ENCODE data around the gene EFNA5. TPM values are rescaled to one million over a fixed set of nuclear protein-coding genes. Genes with fewer than 3 reads are reported as not detected.

EFNA5 gene
- polyA plus RNA-seq, 1 donor from 2014 or later: 4.2 TPM

DNA sequence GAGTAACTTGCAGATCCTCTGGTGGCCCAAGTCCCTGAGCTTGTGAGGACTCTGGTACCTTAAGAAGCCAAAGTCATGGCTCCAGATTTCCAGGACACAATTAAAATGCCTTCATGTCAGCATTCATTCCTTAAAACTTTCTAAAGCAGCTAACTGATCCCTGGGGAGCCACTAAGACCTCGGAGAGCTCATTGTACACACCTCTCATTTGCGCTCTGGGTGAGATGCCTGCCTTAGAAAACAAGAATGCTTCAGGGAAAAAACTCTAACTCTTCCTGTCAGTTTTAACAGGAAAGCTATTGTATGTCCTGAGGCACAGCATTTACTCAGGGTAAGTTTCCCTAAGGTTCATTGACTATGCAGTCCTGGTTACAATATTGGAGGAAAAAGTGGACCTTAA lies 285.0 kb downstream of the EFNA5 start:
- no peak overlapping the region for H3K27ac ChIP-seq (ENCODE audit: low read length)
- no peaks in the 10 kb centered on the region for H4K20me1 ChIP-seq (ENCODE audit: insufficient read depth)
- H3K9me3 ChIP-seq (ENCODE audit: low read length): no peaks in the 10 kb centered on the region
- no peaks in the 10 kb centered on the region for H3K9me2 ChIP-seq (ENCODE audit: insufficient read depth, low read length)
- H2AFZ ChIP-seq (ENCODE audit: low read depth, low read length): no peak overlapping the region
- TF ChIP-seq, protein P1, sequence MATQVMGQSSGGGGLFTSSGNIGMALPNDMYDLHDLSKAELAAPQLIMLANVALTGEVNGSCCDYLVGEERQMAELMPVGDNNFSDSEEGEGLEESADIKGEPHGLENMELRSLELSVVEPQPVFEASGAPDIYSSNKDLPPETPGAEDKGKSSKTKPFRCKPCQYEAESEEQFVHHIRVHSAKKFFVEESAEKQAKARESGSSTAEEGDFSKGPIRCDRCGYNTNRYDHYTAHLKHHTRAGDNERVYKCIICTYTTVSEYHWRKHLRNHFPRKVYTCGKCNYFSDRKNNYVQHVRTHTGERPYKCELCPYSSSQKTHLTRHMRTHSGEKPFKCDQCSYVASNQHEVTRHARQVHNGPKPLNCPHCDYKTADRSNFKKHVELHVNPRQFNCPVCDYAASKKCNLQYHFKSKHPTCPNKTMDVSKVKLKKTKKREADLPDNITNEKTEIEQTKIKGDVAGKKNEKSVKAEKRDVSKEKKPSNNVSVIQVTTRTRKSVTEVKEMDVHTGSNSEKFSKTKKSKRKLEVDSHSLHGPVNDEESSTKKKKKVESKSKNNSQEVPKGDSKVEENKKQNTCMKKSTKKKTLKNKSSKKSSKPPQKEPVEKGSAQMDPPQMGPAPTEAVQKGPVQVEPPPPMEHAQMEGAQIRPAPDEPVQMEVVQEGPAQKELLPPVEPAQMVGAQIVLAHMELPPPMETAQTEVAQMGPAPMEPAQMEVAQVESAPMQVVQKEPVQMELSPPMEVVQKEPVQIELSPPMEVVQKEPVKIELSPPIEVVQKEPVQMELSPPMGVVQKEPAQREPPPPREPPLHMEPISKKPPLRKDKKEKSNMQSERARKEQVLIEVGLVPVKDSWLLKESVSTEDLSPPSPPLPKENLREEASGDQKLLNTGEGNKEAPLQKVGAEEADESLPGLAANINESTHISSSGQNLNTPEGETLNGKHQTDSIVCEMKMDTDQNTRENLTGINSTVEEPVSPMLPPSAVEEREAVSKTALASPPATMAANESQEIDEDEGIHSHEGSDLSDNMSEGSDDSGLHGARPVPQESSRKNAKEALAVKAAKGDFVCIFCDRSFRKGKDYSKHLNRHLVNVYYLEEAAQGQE (IDR thresholded peaks at IDR 0.05; ENCODE audit: borderline replicate concordance): no peak
- TF ChIP-seq EZH2 (IDR thresholded peaks at IDR 0.05; ENCODE audit: borderline replicate concordance, insufficient read depth, low read length, poor library complexity, severe bottlenecking) (no peak), SMC3 (conservative IDR thresholded peaks at IDR 0.05; ENCODE audit: poor library complexity) (no peak), TAF1 (IDR thresholded peaks at IDR 0.05; ENCODE audit: low read depth) (no peak), MXI1 (conservative IDR thresholded peaks at IDR 0.05; ENCODE audit: poor library complexity, severe bottlenecking) (no peak), RAD21 (conservative IDR thresholded peaks at IDR 0.05) (no peak), POLR2AphosphoS5 (IDR thresholded peaks at IDR 0.05) (no peak), CTCF (IDR thresholded peaks at IDR 0.05; ENCODE audit: poor library complexity, severe bottlenecking) (no peak), EP300 (conservative IDR thresholded peaks at IDR 0.05; ENCODE audit: poor library complexity, severe bottlenecking) (no peak)
- no peaks in the 10 kb centered on the region for H3K36me3 ChIP-seq (ENCODE audit: insufficient read depth, low read length)
- no peak overlapping the region for H3K4me3 ChIP-seq (ENCODE audit: low read length)
- H3K79me2 ChIP-seq (replicated peaks; ENCODE audit: insufficient read depth, low read length): peaks cover 6% of the 10 kb centered on the region
- H3K9ac ChIP-seq (ENCODE audit: low read length): no peak overlapping the region
- H3F3A ChIP-seq (ENCODE audit: insufficient read depth, low read length, poor library complexity, severe bottlenecking): no peaks in the 10 kb centered on the region
- no peak overlapping the region for H3K4me2 ChIP-seq (ENCODE audit: low read length)
- H3K27me3 ChIP-seq (ENCODE audit: insufficient read depth, low read depth, low read length): no peaks in the 10 kb centered on the region

DNA sequence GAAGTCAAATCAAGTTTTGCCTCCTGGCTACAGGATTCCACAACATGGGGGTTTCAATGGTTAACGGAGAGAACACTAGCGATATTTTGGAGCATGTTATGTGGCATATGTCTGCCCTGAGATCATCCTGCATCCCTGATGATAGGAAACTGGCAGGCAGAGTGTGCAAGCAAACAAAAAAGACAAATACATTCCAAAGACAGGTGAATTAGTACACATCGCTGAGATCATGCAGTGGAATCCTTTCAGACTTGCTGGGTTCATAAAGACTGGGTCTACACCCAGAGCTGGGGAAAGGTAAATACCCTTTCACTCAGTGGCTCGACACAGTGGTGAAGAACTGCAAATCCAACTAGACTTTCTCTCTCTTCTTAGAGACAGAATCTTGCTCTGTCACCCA lies 286.5 kb downstream of the EFNA5 start:
- Histone ChIP-seq H3K4me3 (ENCODE audit: low read length) (no peak overlapping the region), H3K27me3 (ENCODE audit: insufficient read depth, low read depth, low read length) (no peaks in the 10 kb centered on the region), H3K36me3 (ENCODE audit: insufficient read depth, low read length) (no peaks in the 10 kb centered on the region), H3K9me3 (ENCODE audit: low read length) (no peaks in the 10 kb centered on the region), H3F3A (ENCODE audit: insufficient read depth, low read length, poor library complexity, severe bottlenecking) (no peaks in the 10 kb centered on the region), H4K20me1 (ENCODE audit: insufficient read depth) (no peaks in the 10 kb centered on the region), H2AFZ (ENCODE audit: low read depth, low read length) (no peak overlapping the region), H3K9me2 (ENCODE audit: insufficient read depth, low read length) (no peaks in the 10 kb centered on the region), H3K79me2 (replicated peaks; ENCODE audit: insufficient read depth, low read length) (peaks cover 6% of the 10 kb centered on the region), H3K4me2 (ENCODE audit: low read length) (no peak overlapping the region), H3K9ac (ENCODE audit: low read length) (no peak overlapping the region), H3K27ac (ENCODE audit: low read length) (no peak overlapping the region)
- TF ChIP-seq EZH2 (IDR thresholded peaks at IDR 0.05; ENCODE audit: borderline replicate concordance, insufficient read depth, low read length, poor library complexity, severe bottlenecking) (no peak), RAD21 (conservative IDR thresholded peaks at IDR 0.05) (no peak), SMC3 (conservative IDR thresholded peaks at IDR 0.05; ENCODE audit: poor library complexity) (no peak)

DNA sequence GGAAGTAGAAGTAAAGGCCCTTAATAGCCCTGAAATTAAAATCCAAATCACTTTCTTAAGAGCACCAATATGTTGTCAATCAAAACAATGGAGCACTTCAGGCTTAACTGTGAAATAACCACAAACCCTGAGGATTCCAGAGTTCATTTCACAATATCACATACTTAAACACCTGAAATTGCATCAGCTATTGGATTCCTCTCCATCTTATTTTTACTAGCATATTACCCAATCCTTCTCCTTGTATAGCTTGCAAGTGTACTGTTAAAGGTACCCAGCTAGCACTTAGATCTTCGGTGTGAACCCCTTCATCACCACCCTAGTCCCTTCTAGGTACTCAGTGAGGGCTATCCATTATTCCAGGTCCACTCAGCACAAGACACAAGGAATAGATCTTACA lies 287.3 kb downstream of the EFNA5 start:
- no peaks in the 10 kb centered on the region for H3K9me2 ChIP-seq (ENCODE audit: insufficient read depth, low read length)
- H3F3A ChIP-seq (ENCODE audit: insufficient read depth, low read length, poor library complexity, severe bottlenecking): no peaks in the 10 kb centered on the region
- no peak overlapping the region for H3K4me3 ChIP-seq (ENCODE audit: low read length)
- H3K9me3 ChIP-seq (ENCODE audit: low read length): no peaks in the 10 kb centered on the region
- no peak for TF ChIP-seq POLR2AphosphoS5 (IDR thresholded peaks at IDR 0.05)
- no peak overlapping the region for H3K9ac ChIP-seq (ENCODE audit: low read length)
- no peak overlapping the region for H3K27ac ChIP-seq (ENCODE audit: low read length)
- H3K36me3 ChIP-seq (ENCODE audit: insufficient read depth, low read length): no peaks in the 10 kb centered on the region
- peaks cover 6% of the 10 kb centered on the region for H3K79me2 ChIP-seq (replicated peaks; ENCODE audit: insufficient read depth, low read length)
- H3K4me2 ChIP-seq (ENCODE audit: low read length): no peak overlapping the region
- no peaks in the 10 kb centered on the region for H3K27me3 ChIP-seq (ENCODE audit: insufficient read depth, low read depth, low read length)
- H2AFZ ChIP-seq (ENCODE audit: low read depth, low read length): no peak overlapping the region
- H4K20me1 ChIP-seq (ENCODE audit: insufficient read depth): no peaks in the 10 kb centered on the region

Measured in neural cell (in vitro differentiated cells).